Stimulated activated CD4-positive, alpha-beta T cell treated with anti-CD3 and anti-CD28 coated beads, Interleukin-15, amount 100 ng/mL, for 24 hours (primary cell): ENCODE data around the gene CTAGE6.
"Not testable (repeated sequence)": the region's sequence is repeated elsewhere in the genome, so short reads cannot be mapped to it uniquely, and the experiment has no call there.

Source experiments
- DNase-seq: peaks from one replicate; pipeline ENCODE4 v3.0.0-alpha.2; 2020

Gene CTAGE6, protein sequence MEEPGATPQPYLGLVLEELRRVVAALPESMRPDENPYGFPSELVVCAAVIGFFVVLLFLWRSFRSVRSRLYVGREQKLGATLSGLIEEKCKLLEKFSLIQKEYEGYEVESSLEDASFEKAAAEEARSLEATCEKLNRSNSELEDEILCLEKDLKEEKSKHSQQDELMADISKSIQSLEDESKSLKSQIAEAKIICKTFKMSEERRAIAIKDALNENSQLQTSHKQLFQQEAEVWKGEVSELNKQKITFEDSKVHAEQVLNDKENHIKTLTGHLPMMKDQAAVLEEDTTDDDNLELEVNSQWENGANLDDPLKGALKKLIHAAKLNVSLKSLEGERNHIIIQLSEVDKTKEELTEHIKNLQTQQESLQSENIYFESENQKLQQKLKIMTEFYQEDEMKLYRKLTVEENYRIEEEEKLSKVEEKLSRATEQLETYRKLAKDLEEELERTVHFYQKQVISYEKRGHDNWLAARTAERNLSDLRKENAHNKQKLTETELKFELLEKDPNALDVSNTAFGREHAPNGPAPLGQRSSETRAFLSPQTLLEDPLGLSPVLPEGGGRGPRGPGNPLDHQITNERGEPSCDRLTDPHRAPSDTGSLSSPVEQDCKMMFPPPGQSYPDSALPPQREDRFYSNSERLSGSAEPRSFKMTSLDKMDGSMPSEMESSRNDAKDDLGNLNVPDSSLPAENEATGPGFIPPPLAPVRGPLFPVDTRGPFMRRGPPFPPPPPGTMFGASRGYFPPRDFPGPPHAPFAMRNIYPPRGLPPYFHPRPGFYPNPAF

GRCh38 chr7:143757596-143757995 lies at the start of gene CTAGE6:
Gene CTAGE6, minus strand, starts transcription at chr7:143757696. Its CDS starts 38 bp downstream, at chr7:143757658.
- not testable (repeated sequence) for DNase-seq

DNA sequence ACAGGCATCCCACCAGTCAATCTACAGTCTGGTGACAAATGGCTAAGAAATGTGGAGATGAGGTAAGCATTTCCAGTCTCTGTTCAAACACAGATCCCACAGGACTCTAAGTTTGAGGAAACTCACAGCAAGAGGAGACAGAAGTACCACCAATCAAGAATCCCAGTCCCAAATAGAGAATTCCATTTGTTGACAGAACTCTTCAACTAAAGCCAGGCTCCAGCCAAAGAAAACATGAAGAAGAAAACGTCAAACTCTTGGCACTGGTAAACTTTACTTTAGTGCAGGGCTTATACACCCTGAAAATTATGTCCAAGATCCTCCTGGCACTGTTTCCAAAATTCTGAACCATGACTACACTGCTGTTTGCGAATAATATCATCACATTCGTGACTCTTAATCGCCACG lies 49.2 kb upstream of the CTAGE6 start:
- not testable (repeated sequence) for DNase-seq

- not testable (repeated sequence) for DNase-seq
These were observed 40.4 kb upstream of the CTAGE6 start for GRCh38 chr7:143797896-143798290.

DNA sequence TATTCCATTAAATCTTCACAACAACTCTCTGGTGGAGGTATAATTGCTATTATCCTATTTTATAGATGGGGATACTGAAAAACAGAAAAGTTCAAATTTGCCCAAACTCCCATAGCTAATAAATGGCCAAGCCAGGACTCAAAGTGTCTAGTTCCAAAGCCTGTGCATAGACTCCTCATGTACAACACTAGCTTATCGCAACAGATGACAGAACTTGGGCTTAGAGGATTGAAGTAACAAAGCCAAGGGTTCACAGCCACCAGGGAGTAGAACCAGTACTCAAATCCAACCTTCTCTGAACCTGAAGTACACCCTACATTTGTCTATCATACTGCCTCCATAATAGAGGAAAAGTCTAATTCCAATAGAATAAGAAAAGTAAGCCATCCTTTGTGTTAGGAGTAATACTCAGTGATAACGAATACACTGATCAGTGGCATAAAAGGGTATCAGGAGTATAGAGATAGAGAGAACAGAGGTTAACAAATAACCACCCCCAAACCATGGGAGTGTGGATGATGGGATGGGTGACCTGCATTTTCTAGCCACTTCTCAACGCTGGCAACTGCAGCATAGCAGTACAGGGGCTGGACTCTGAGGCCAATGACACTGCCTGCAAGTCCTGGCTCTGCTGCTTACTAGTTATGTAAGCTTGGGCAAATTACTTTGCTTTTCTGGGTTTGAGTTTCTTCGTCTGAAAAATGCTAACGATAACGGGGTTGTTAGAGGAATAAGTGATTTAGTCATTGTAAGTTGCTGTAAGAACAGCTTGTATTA lies 39.8 kb upstream of the CTAGE6 start:
- not testable (repeated sequence) for DNase-seq

DNA sequence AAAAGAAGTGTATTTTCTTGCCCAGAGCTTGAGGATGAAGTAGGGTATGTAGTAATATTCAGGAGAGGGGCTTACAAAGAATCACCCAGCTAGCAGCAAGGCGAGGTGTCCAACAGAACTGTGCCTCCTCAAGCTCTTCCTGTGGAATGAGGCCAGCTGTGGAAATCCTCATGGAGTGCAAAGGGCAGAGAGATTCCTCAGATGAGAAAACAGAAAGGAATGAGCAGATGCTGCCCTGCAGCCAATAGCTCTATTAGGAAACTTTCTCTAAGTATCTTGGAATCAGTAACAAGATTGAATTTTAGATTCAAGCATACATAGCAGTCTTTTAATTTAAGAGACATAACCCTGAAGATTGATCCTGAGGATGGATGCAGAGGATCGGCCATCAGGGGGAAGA lies 38.2 kb upstream of the CTAGE6 start:
- DNase-seq: not testable (repeated sequence)

DNA sequence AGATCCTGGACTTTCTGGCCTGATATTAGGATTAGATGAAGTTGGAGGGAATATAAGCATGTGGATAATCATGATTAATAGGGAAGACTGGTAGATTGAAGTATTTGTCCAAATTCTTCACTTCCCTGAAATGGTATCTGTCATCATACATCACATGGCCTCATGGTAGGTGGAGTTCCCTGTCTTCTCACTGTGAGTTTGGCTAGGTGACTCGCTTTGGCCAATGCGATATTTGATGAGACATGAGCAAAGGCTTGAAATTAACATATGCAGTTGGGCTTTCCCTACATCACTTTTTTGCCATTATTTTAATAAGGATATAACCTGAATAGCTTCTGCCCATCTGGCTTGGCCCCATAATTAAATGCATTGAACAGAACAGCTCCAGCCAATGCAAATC lies 35.1 kb upstream of the CTAGE6 start:
- DNase-seq: peak; percentile 32

GRCh38 chr7:143785415-143786182 lies 28.1 kb upstream of the CTAGE6 start:
- DNase-seq: not testable (repeated sequence)

DNA sequence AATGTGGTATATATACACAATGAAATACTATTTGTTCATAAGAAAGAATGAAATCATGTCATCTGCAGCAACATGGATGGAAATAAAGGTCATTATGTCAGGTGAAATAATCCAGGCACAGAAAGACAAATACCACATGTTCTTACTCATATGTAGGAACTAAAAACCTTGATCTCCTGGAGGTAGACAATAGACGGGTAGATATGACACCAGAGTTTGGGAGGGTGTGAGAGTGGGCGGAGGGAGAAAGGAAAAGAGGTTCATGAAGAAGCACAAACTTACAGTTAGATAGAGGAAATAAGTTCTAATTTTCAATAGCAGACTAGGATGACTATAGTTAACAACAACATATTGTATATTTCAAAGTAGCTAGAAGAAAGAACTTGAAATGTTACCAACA lies 22.1 kb upstream of the CTAGE6 start:
- DNase-seq: peak; percentile 1

DNA sequence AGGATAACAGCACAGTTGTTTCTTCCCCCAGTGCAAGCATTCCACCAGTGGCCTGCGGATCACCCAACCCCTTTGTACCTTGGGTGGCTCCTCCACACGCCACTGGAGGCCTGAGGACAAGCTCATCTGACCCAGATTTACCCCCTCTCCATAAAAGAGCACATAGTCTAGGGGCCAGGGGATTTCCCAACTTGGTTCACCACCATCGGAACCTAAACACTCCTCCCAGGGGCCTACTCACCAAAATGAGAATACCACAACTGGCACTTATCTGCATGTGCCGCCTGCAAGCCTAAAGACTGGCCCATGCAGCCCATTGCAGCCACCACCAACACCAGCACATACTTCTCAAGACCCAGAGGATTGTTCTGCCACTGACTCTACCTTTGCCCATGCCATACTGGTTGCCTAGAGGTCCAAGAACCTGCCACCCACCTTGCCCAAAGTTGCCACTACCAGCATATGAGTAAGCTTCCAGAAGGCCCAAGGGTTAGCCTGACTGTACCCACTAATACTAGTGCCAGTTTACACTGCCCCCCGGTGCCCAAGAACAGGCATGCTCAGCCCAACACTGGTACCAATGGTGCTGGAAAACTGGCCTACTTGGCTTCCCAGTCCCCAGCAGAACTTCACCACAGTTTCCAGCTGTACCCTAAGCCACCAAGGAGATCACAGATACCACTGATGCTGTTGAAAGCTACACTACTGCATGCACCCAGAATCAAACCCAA lies 15.4 kb upstream of the CTAGE6 start:
- not testable (repeated sequence) for DNase-seq

DNA sequence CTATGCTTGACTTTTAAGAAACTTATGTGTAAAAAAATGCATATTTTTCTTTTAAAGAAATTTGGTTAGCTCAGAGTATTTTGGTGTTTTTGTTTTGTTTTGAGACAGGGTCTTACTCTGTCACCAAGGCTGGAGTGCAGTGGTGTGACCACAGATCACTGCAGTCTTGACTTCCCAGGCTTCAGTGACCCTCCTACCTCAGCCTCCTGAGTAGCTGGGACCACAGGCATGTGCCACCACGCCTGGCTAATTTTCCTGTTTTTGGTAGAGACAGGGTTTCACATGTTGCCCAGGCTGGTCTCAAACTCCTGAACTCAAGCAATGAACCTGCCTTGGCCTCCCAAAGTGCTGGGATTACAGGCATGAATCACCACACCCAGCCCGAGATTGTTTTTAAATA lies 10.0 kb upstream of the CTAGE6 start:
- not testable (repeated sequence) for DNase-seq

- DNase-seq: not testable (repeated sequence)
These were observed 8.2 kb upstream of the CTAGE6 start for GRCh38 chr7:143765678-143766077.

GRCh38 chr7:143763065-143763464 lies 5.6 kb upstream of the CTAGE6 start:
- DNase-seq: not testable (repeated sequence)

- not testable (repeated sequence) for DNase-seq
These were observed 12.2 kb downstream of the CTAGE6 start for GRCh38 chr7:143745340-143745739.

DNA sequence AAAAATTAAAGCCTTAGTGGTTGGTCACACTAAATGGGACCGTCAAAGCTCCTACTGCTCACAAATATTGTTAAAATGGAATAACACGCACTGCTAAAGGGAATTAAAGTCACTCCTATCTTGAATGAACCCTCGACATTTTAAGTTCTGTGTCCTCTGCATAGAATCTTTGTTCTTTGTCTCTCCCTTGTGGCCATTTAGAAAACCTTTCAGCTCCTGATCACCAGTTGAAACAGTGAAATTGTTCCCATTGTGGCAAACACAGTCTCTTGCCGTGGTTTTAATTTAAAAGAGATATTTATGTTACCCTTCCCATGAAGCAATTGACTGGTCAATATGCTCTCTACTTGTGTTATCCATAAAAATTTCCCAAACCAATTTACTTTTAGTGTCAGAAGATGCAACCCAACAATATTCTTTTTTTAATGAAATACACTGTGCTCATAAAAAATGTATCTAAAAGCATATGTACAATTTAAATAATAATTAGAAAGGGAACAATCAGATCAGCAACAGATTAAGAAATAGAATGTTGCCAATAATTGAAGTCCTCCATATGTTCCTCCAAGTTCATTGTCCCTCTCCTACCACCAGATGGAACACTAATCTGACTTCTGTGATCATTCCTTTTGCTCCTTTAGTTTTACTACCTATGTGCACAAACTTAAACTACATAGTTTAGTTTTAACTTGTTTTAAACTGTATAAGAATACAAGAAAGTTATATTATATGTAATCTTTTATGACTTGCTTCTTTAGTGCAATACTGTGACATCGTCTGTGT lies 20.3 kb downstream of the CTAGE6 start:
- not testable (repeated sequence) for DNase-seq

GRCh38 chr7:143735962-143736361 lies 21.5 kb downstream of the CTAGE6 start:
- no peak for DNase-seq

GRCh38 chr7:143733876-143734275 lies 23.6 kb downstream of the CTAGE6 start:
- no peak for DNase-seq

DNA sequence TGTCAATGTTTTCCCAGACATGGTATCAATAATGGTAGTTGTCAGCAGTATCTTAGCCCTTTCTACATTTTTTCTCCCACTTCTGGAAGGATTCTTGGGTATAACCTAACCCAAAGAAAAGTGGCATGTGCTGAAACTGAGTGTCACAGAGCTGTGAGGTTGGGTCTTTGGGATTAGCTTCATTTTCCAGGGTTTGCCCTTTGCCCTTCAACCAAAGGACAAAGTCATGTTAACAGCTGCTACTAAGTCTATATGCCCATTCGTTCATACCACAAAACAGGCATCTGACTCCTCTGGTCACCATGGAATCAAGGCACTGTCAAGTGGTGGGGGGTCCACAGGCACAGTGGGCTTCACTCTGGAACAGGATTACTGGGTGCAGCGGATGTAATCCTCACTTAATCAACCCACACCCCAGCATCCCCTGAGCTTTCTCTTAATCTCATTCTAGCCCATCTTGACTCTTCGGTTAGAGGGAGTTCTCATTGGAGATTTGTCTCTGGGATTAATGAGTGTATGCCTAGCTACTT lies 29.1 kb downstream of the CTAGE6 start:
- no peak for DNase-seq

DNA sequence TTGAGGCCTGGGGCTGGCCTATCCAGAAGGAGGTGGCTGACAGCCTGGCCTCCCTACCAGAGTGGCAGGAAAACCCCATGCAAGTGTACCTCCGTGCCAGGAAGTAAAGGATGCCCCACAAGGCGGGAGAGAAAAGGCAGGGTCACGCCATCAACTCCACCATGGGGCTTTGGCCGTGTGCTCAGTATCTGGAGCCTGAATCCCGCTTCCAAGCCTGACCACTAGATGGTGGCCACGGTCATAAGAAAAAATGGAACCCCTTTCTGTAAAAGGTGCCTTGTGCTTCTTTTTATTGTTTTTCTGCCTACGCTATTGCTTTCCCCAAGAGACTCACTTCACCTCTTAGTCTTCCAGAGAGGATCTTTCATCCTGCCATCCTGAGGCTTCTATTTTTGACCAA lies 29.9 kb downstream of the CTAGE6 start:
- not testable (repeated sequence) for DNase-seq

DNA sequence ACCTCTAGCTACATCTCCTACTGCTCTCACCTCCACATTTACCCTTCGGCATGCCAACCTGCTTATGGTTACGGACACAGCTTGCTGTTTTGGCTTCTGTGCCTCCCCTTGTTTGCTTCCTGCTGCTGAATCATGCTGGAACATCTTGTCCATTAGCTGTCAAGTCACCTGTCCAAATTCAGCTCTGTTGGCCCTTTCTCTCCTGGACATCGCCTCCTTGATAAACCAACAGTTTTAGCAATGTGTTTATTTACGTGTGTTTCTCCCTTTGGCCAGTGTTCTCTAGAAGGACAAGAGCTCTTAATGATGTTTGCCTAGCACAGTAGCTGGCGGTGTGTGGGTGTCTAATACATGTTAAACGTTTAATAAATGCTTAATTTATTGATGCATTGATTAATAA lies 31.4 kb downstream of the CTAGE6 start:
- not testable (repeated sequence) for DNase-seq

DNA sequence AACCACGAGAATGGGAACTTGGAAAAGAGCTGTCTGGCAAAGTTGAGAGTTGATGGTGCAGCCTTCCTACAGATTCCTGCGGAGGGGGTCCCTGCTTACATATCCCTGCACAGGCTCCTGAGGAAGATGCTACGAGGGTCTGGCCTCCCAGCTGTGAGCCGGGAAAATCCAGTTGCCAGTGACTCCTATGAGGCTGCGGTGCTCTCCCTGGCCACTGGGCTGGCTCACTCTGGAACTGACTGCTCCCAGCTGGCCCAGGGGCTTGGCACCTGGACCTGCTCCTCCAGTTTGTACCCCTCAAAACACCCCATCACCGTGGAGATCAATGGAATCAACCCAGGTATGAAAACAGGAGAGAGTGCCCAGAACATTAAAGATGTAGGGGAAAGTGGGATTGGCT lies 37.2 kb downstream of the CTAGE6 start:
- DNase-seq: not testable (repeated sequence)
